Lower lobe of right lung (tissue), 2 donors: ENCODE data around the gene TRIM40. TPM values are rescaled to one million over a fixed set of nuclear protein-coding genes. Genes with fewer than 3 reads are reported as not detected.
"Not testable (repeated sequence)": the region's sequence is repeated elsewhere in the genome, so short reads cannot be mapped to it uniquely, and the experiment has no call there.

ENCODE experiments used
- ATAC-seq, 2 donors: fragments of 200-7000 bp; cut with Tn5 transposase; one replicate each; pipeline ENCODE4 v1.9.1; 2020 to 2022; ENCODE audit warnings: mild to moderate bottlenecking in 2 of 2, moderate library complexity in 2 of 2
- DNase-seq: peaks from one replicate; pipeline ENCODE4 v3.0.0-alpha.2; 2020
- H3K27ac ChIP-seq: fragments of 200-600 bp; one replicate; pipeline ENCODE4 v1.8.0; 2022
- H3K27me3 ChIP-seq: fragments of 200-600 bp; one replicate; pipeline ENCODE4 v1.8.0; 2022; ENCODE audit warnings: low read depth
- H3K36me3 ChIP-seq: fragments of 200-600 bp; one replicate; pipeline ENCODE4 v1.8.0; 2022; ENCODE audit warnings: mild to moderate bottlenecking
- H3K4me1 ChIP-seq: fragments of 200-600 bp; one replicate; pipeline ENCODE4 v1.8.0; 2022
- H3K4me3 ChIP-seq: fragments of 200-600 bp; one replicate; pipeline ENCODE4 v1.8.0; 2022; ENCODE audit warnings: mild to moderate bottlenecking
- H3K9me3 ChIP-seq: fragments of 200-600 bp; one replicate; pipeline ENCODE4 v1.8.0; 2022
- CTCF ChIP-seq: fragments of 200-600 bp; IDR thresholded peaks from one replicate; pipeline ENCODE4 v1.8.0; 2022; ENCODE audit warnings: antibody characterized with exemption, mild to moderate bottlenecking
- intact Hi-C: fragments of 100-400 bp; cut with DNase I; formaldehyde crosslinking; loops from one replicate; pipeline ENCODE4 v1.11.0; 2022
- total RNA-seq: library from RNA; stranded (reverse); fragmentation: NEBNext Ultra II Directional; extraction: Animal tissue kit (Norgen Biotek cat#: 25700); gene quantifications from one replicate; pipeline ENCODE4 v1.2.1, GENCODE V29; 2021
- donor health status: DM: no; HTN: yes; CAD: no; lungs with severe emphysema.

Gene TRIM40
- total RNA-seq, 1 donor from 2014 or later, result not detected

- H3K36me3 ChIP-seq, result no peaks in the 10 kb centered on the region
- H3K4me3 ChIP-seq, result no peak overlapping the region
- H3K9me3 ChIP-seq, result no peaks in the 10 kb centered on the region
- DNase-seq (peak; percentile 63), ATAC-seq (peak; percentile 92 to 93)
- peak; percentile 98 for TF ChIP-seq CTCF
- H3K27me3 ChIP-seq, result peaks cover 51% of the 10 kb centered on the region
- intact Hi-C loops, result no loop called here
- peaks cover 21% of the 10 kb centered on the region for H3K4me1 ChIP-seq
- H3K27ac ChIP-seq, result no peak overlapping the region
Measured at GRCh38 chr6:30130887-30131862, 4.8 kb upstream of the TRIM40 start.

GRCh38 chr6:30131947-30132497, 3.9 kb upstream of the TRIM40 start:
- DNase-seq (no peak), ATAC-seq (no peak)
- intact Hi-C loops, result no loop called here
- Histone ChIP-seq H3K27me3 (peaks cover 51% of the 10 kb centered on the region), H3K36me3 (no peaks in the 10 kb centered on the region), H3K27ac (no peak overlapping the region), H3K9me3 (no peaks in the 10 kb centered on the region), H3K4me3 (no peak overlapping the region), H3K4me1 (peaks cover 21% of the 10 kb centered on the region)
- no peak for TF ChIP-seq CTCF

- no peak for ATAC-seq
- Histone ChIP-seq H3K4me3 (no peak overlapping the region), H3K4me1 (peaks cover 7% of the 10 kb centered on the region), H3K9me3 (no peaks in the 10 kb centered on the region), H3K36me3 (no peaks in the 10 kb centered on the region), H3K27ac (no peak overlapping the region), H3K27me3 (peaks cover 25% of the 10 kb centered on the region)
- no peak for DNase-seq
- TF ChIP-seq CTCF, result no peak
- intact Hi-C loops, result no loop called here
Measured at GRCh38 chr6:30135147-30135546, 793 bp upstream of the TRIM40 start.

GRCh38 chr6:30136570-30137286, 788 bp downstream of the TRIM40 start:
- ATAC-seq (no peak), DNase-seq (no peak)
- H3K4me3 ChIP-seq, result no peak overlapping the region
- H3K27ac ChIP-seq, result no peak overlapping the region
- no peaks in the 10 kb centered on the region for H3K9me3 ChIP-seq
- H3K27me3 ChIP-seq, result peaks cover 18% of the 10 kb centered on the region
- no peaks in the 10 kb centered on the region for H3K4me1 ChIP-seq
- H3K36me3 ChIP-seq, result no peaks in the 10 kb centered on the region
- TF ChIP-seq CTCF, result no peak
- intact Hi-C loops, result no loop called here

- H3K9me3 ChIP-seq, intact Hi-C loops, H3K27ac ChIP-seq, H3K36me3 ChIP-seq, H3K4me1 ChIP-seq, DNase-seq, H3K4me3 ChIP-seq, ATAC-seq: not testable (repeated sequence)
- H3K27me3 ChIP-seq, result peaks cover 12% of the 10 kb centered on the region
Measured at GRCh38 chr6:30140240-30140639, 4.3 kb downstream of the TRIM40 start.
